A673 (cell line): Measurements from ENCODE around the gene WNT2B. TPM values are rescaled to one million over a fixed set of nuclear protein-coding genes. Genes with fewer than 3 reads are reported as not detected.

Experiments used
- BruUV-seq: library from RNA; stranded (reverse); fragments of 400-500 nt; replicated peaks from 2 replicates; lab custom pipeline; 2021; lab: Mats Ljungman, UMichigan
- CTCF ChIA-PET: fragments of 300-600 bp; sonication (Branson Sonifier 250); formaldehyde crosslinking; loops from one replicate; lab custom pipeline; 2022; ENCODE audit warnings: antibody characterized with exemption; lab: Charles Lee
- POLR2A ChIA-PET: fragments of 300-600 bp; sonication (Branson Sonifier 250); formaldehyde crosslinking; loops from one replicate; lab custom pipeline; 2022; ENCODE audit warnings: antibody characterized with exemption; ENCODE audit not compliant: low non-redundant PET; lab: Charles Lee
- DNase-seq: peaks from one replicate; pipeline ENCODE4 v3.0.0-alpha.2; 2015; ENCODE audit warnings: low spot score
- H3K27ac ChIP-seq: fragments of 200-600 bp; sonication (generic); 2 replicates; pipeline ENCODE4 v1.5.1; 2016; ENCODE audit warnings: mixed run types, low read depth, mild to moderate bottlenecking, mixed read lengths, antibody characterized with exemption, low read length; ENCODE audit not compliant: poor library complexity, severe bottlenecking
- H3K27me3 ChIP-seq: fragments of 200-600 bp; sonication (generic); replicated peaks from 2 replicates; pipeline ENCODE4 v1.6.1; 2017; ENCODE audit warnings: mixed run types, low read depth, mild to moderate bottlenecking, mixed read lengths, antibody characterized with exemption, low read length; ENCODE audit not compliant: insufficient read depth, poor library complexity
- H3K36me3 ChIP-seq: fragments of 200-600 bp; sonication (generic); 2 replicates; pipeline ENCODE4 v1.6.1; 2016; ENCODE audit warnings: mixed run types, mild to moderate bottlenecking, mixed read lengths, antibody characterized with exemption, low read length; ENCODE audit not compliant: insufficient read depth, poor library complexity, severe bottlenecking
- H3K4me1 ChIP-seq: fragments of 200-600 bp; sonication (generic); 2 replicates; pipeline ENCODE4 v1.6.1; 2017; ENCODE audit warnings: mixed run types, mild to moderate bottlenecking, mixed read lengths, antibody characterized with exemption, low read length; ENCODE audit not compliant: insufficient read depth, poor library complexity, severe bottlenecking
- H3K4me3 ChIP-seq: fragments of 200-600 bp; sonication (generic); 2 replicates; pipeline ENCODE4 v1.5.1; 2016; ENCODE audit warnings: low read depth, mixed run types, mild to moderate bottlenecking, mixed read lengths, low read length; ENCODE audit not compliant: poor library complexity, severe bottlenecking
- H3K9me3 ChIP-seq: fragments of 200-600 bp; sonication (generic); 2 replicates; pipeline ENCODE4 v1.6.1; 2016; ENCODE audit warnings: mixed run types, low read depth, mild to moderate bottlenecking, mixed read lengths, antibody characterized with exemption, low read length; ENCODE audit not compliant: poor library complexity, severe bottlenecking
- CTCF ChIP-seq: fragments of 300-800, 200-600 bp; sonication (generic); conservative IDR thresholded peaks from 2 replicates; pipeline ENCODE4 v1.5.1; 2017; ENCODE audit warnings: low read depth, mild to moderate bottlenecking, antibody characterized with exemption, low read length, moderate library complexity, mixed read lengths
- EZH2 ChIP-seq: fragments of 200-600 bp; sonication (generic); IDR thresholded peaks from 2 replicates; pipeline ENCODE4 v1.6.1; 2017; ENCODE audit warnings: borderline replicate concordance, low read depth, mild to moderate bottlenecking, mixed read lengths, antibody characterized with exemption, low read length; ENCODE audit not compliant: poor library complexity, severe bottlenecking
- intact Hi-C: fragments of 100-400 bp; cut with micrococcal nuclease; formaldehyde crosslinking; loops from one replicate; pipeline ENCODE4 v1.10.0; 2022; ENCODE audit not compliant: unreplicated experiment
- total RNA-seq: library from RNA; stranded (reverse); gene quantifications from 2 replicates; pipeline ENCODE4 v1.2.3, GENCODE V29; 2021

WNT2B gene
- total RNA-seq, 1 experiment from 2014 or later = 0.32 TPM

- intact Hi-C loops = no loop called here
- no peak overlapping the region for H3K27ac ChIP-seq
- ChIA-PET POLR2A (no interaction called here), CTCF (no interaction called here)
- no peak for DNase-seq
- no TSS peak for BruUV-seq
- H3K27me3 ChIP-seq = no peaks in the 10 kb centered on the region
- H3K4me1 ChIP-seq = no peaks in the 10 kb centered on the region
- TF ChIP-seq EZH2 (no peak), CTCF (no peak)
- H3K36me3 ChIP-seq = no peaks in the 10 kb centered on the region
- no peaks in the 10 kb centered on the region for H3K9me3 ChIP-seq
- no peak overlapping the region for H3K4me3 ChIP-seq
Observed at GRCh38 chr1:112516141-112516540, 7.4 kb downstream of the WNT2B start.

GRCh38 chr1:112517231-112517630 lies 8.5 kb downstream of the WNT2B start:
- BruUV-seq = no TSS peak
- Histone ChIP-seq H3K27me3 (no peaks in the 10 kb centered on the region), H3K4me1 (no peaks in the 10 kb centered on the region), H3K36me3 (no peaks in the 10 kb centered on the region), H3K9me3 (no peaks in the 10 kb centered on the region), H3K27ac (no peak overlapping the region), H3K4me3 (no peak overlapping the region)
- DNase-seq = no peak
- ChIA-PET POLR2A (no interaction called here), CTCF (no interaction called here)
- TF ChIP-seq CTCF (no peak), EZH2 (no peak)
- intact Hi-C loops = no loop called here

GRCh38 chr1:112517646-112518045 lies 8.9 kb downstream of the WNT2B start:
- Histone ChIP-seq H3K27ac (no peak overlapping the region), H3K4me1 (no peaks in the 10 kb centered on the region), H3K9me3 (no peaks in the 10 kb centered on the region), H3K4me3 (no peak overlapping the region), H3K36me3 (no peaks in the 10 kb centered on the region), H3K27me3 (no peaks in the 10 kb centered on the region)
- no peak for DNase-seq
- no TSS peak for BruUV-seq
- ChIA-PET CTCF (no interaction called here), POLR2A (no interaction called here)
- TF ChIP-seq EZH2 (no peak), CTCF (no peak)
- intact Hi-C loops = no loop called here
